ENCODE data around the gene SPOP. TPM values are rescaled to one million over a fixed set of nuclear protein-coding genes. Genes with fewer than 3 reads are reported as not detected.

Gene SPOP
- total RNA-seq, 2 donors from 2014 or later = 66.9 to 70.3 TPM

GRCh38 chr17:49588726-49589576, 88.9 kb downstream of the SPOP start:
- H3K27ac Mint-ChIP-seq = peak overlapping the region in 1 of 2 donors; percentile 48
- DNase-seq (ENCODE audit: low spot score in 2 of 2) (no peak), ATAC-seq (no peak)
- no peaks in the 10 kb centered on the region for H3K9me3 Mint-ChIP-seq
- no peaks in the 10 kb centered on the region for H3K36me3 Mint-ChIP-seq

GRCh38 chr17:49588312-49588711, 89.6 kb downstream of the SPOP start:
- no peaks in the 10 kb centered on the region for H3K36me3 Mint-ChIP-seq
- H3K9me3 Mint-ChIP-seq = no peaks in the 10 kb centered on the region
- no peak for DNase-seq (ENCODE audit: low spot score in 2 of 2)
- peak in 1 of 2 donors; percentile 11 for ATAC-seq
- no peak overlapping the region for H3K27ac Mint-ChIP-seq

GRCh38 chr17:49587366-49588073, 90.4 kb downstream of the SPOP start:
- Mint-ChIP-seq H3K9me3 (no peaks in the 10 kb centered on the region), H3K36me3 (no peaks in the 10 kb centered on the region), H3K27ac (no peak overlapping the region)
- ATAC-seq (no peak), DNase-seq (ENCODE audit: low spot score in 2 of 2) (no peak)

- no peak overlapping the region for H3K27ac Mint-ChIP-seq
- ATAC-seq (peak in 1 of 2 donors; percentile 17), DNase-seq (ENCODE audit: low spot score in 2 of 2) (no peak)
- H3K36me3 Mint-ChIP-seq = no peaks in the 10 kb centered on the region
- H3K9me3 Mint-ChIP-seq = no peaks in the 10 kb centered on the region
Measured at GRCh38 chr17:49585422-49586027, 92.4 kb downstream of the SPOP start.

- Mint-ChIP-seq H3K36me3 (no peaks in the 10 kb centered on the region), H3K9me3 (no peaks in the 10 kb centered on the region), H3K27ac (no peak overlapping the region)
- DNase-seq (ENCODE audit: low spot score in 2 of 2) (no peak), ATAC-seq (no peak)
Measured at GRCh38 chr17:49583889-49584288, 94.0 kb downstream of the SPOP start.

GRCh38 chr17:49583226-49583625, 94.7 kb downstream of the SPOP start:
- DNase-seq (ENCODE audit: low spot score in 2 of 2) = no peak
- ATAC-seq = no peak
- H3K9me3 Mint-ChIP-seq = no peaks in the 10 kb centered on the region
- H3K27ac Mint-ChIP-seq = no peak overlapping the region
- H3K36me3 Mint-ChIP-seq = no peaks in the 10 kb centered on the region

GRCh38 chr17:49582789-49583188, 95.1 kb downstream of the SPOP start:
- H3K27ac Mint-ChIP-seq = no peak overlapping the region
- no peaks in the 10 kb centered on the region for H3K9me3 Mint-ChIP-seq
- no peak for ATAC-seq
- no peak for DNase-seq (ENCODE audit: low spot score in 2 of 2)
- H3K36me3 Mint-ChIP-seq = no peaks in the 10 kb centered on the region

- no peak for DNase-seq (ENCODE audit: low spot score in 2 of 2)
- Mint-ChIP-seq H3K9me3 (no peaks in the 10 kb centered on the region), H3K36me3 (no peaks in the 10 kb centered on the region), H3K27ac (peak overlapping the region in 1 of 2 donors; percentile 72)
- no peak for ATAC-seq
Measured at GRCh38 chr17:49582055-49582722, 95.7 kb downstream of the SPOP start.

GRCh38 chr17:49581648-49581998, 96.3 kb downstream of the SPOP start:
- no peak for ATAC-seq
- Mint-ChIP-seq H3K27ac (no peak overlapping the region), H3K36me3 (no peaks in the 10 kb centered on the region), H3K9me3 (no peaks in the 10 kb centered on the region)
- DNase-seq (ENCODE audit: low spot score in 2 of 2) = no peak

- DNase-seq (ENCODE audit: low spot score in 2 of 2) = no peak
- H3K27ac Mint-ChIP-seq = no peak overlapping the region
- H3K36me3 Mint-ChIP-seq = no peaks in the 10 kb centered on the region
- no peak for ATAC-seq
- H3K9me3 Mint-ChIP-seq = no peaks in the 10 kb centered on the region
Measured at GRCh38 chr17:49580981-49581647, 96.8 kb downstream of the SPOP start.

- DNase-seq (ENCODE audit: low spot score in 2 of 2) (no peak), ATAC-seq (no peak)
- Mint-ChIP-seq H3K9me3 (no peaks in the 10 kb centered on the region), H3K36me3 (no peaks in the 10 kb centered on the region), H3K27ac (no peak overlapping the region)
Measured at GRCh38 chr17:49580055-49580721, 97.7 kb downstream of the SPOP start.

- no peaks in the 10 kb centered on the region for H3K36me3 Mint-ChIP-seq
- no peak for DNase-seq (ENCODE audit: low spot score in 2 of 2)
- no peak for ATAC-seq
- no peaks in the 10 kb centered on the region for H3K9me3 Mint-ChIP-seq
- no peak overlapping the region for H3K27ac Mint-ChIP-seq
Measured at GRCh38 chr17:49579522-49579921, 98.4 kb downstream of the SPOP start.

- Mint-ChIP-seq H3K36me3 (no peaks in the 10 kb centered on the region), H3K9me3 (no peaks in the 10 kb centered on the region), H3K27ac (no peak overlapping the region)
- ATAC-seq (no peak), DNase-seq (ENCODE audit: low spot score in 2 of 2) (no peak)
Measured at GRCh38 chr17:49578952-49579500, 98.9 kb downstream of the SPOP start.

- ATAC-seq = no peak
- H3K36me3 Mint-ChIP-seq = no peaks in the 10 kb centered on the region
- no peak overlapping the region for H3K27ac Mint-ChIP-seq
- DNase-seq (ENCODE audit: low spot score in 2 of 2) = no peak
- H3K9me3 Mint-ChIP-seq = no peaks in the 10 kb centered on the region
Measured at GRCh38 chr17:49578414-49578813, 99.5 kb downstream of the SPOP start.

- ATAC-seq = peak in 1 of 2 donors; percentile 78
- Mint-ChIP-seq H3K9me3 (no peaks in the 10 kb centered on the region), H3K27ac (no peak overlapping the region)
Measured at GRCh38 chr17:49577963-49578362, 99.9 kb downstream of the SPOP start.

GRCh38 chr17:49577650-49577934, 100.3 kb downstream of the SPOP start:
- no peak for ATAC-seq
- no peak overlapping the region for H3K27ac Mint-ChIP-seq

More at GRCh38 chr17:49577963-49578362, 99.9 kb downstream of the SPOP start:
- DNase-seq (ENCODE audit: low spot score in 2 of 2) = no peak
- H3K36me3 Mint-ChIP-seq = no peaks in the 10 kb centered on the region

More at GRCh38 chr17:49577650-49577934, 100.3 kb downstream of the SPOP start:
- DNase-seq (ENCODE audit: low spot score in 2 of 2) = no peak
- H3K9me3 Mint-ChIP-seq = no peaks in the 10 kb centered on the region
- no peaks in the 10 kb centered on the region for H3K36me3 Mint-ChIP-seq
